NT2/D1 (cell line): ENCODE measurements around the gene SERPINB1.

Experiments used
- DNase-seq: peaks from one replicate; pipeline ENCODE4 v3.0.0-alpha.2; 2011; ENCODE audit warnings: low read depth, low spot score
- H3K27me3 ChIP-seq: 2 replicates; pipeline ENCODE4 v1.6.0; 2011; ENCODE audit warnings: mild to moderate bottlenecking; ENCODE audit not compliant: insufficient read length, insufficient read depth
- H3K36me3 ChIP-seq: 2 replicates; pipeline ENCODE4 v1.6.1; 2011; ENCODE audit warnings: mild to moderate bottlenecking, low read length, mixed read lengths; ENCODE audit not compliant: insufficient read depth, insufficient read length
- H3K4me1 ChIP-seq: 2 replicates; pipeline ENCODE4 v1.5.1; 2011; ENCODE audit not compliant: insufficient read depth, insufficient read length
- H3K4me3 ChIP-seq: 2 replicates; pipeline ENCODE4 v1.5.1; 2011; ENCODE audit warnings: low read depth; ENCODE audit not compliant: insufficient read length
- H3K9ac ChIP-seq: 2 replicates; pipeline ENCODE4 v1.6.0; 2011; ENCODE audit warnings: low read depth; ENCODE audit not compliant: insufficient read length
- H3K9me3 ChIP-seq: 2 replicates; pipeline ENCODE4 v1.5.1; 2011; ENCODE audit warnings: mild to moderate bottlenecking, low read length; ENCODE audit not compliant: insufficient read depth
- SUZ12 ChIP-seq: IDR thresholded peaks from 2 replicates; pipeline ENCODE4 v1.6.1; 2011; ENCODE audit not compliant: insufficient read length, insufficient read depth; ENCODE audit errors: extremely low read depth
- YY1 ChIP-seq: IDR thresholded peaks from 2 replicates; pipeline ENCODE4 v1.6.1; 2011; ENCODE audit not compliant: insufficient read length, insufficient read depth
- ZNF274 ChIP-seq: IDR thresholded peaks from 2 replicates; pipeline ENCODE4 v1.6.1; 2011; ENCODE audit warnings: mild to moderate bottlenecking, low read depth, low read length

SERPINB1 gene

GRCh38 chr6:2819115-2819514 is 22.5 kb downstream of the SERPINB1 start:
- no peaks in the 10 kb centered on the region for H3K4me1 ChIP-seq
- peaks cover 15% of the 10 kb centered on the region for H3K9me3 ChIP-seq
- DNase-seq = no peak
- H3K4me3 ChIP-seq = no peak overlapping the region
- H3K9ac ChIP-seq = no peak overlapping the region
- no peak for TF ChIP-seq ZNF274
- TF ChIP-seq YY1 = no peak
- H3K36me3 ChIP-seq = no peaks in the 10 kb centered on the region
- no peaks in the 10 kb centered on the region for H3K27me3 ChIP-seq

- Histone ChIP-seq H3K9me3 (peaks cover 15% of the 10 kb centered on the region), H3K9ac (no peak overlapping the region), H3K36me3 (no peaks in the 10 kb centered on the region), H3K4me3 (no peak overlapping the region), H3K4me1 (no peaks in the 10 kb centered on the region), H3K27me3 (no peaks in the 10 kb centered on the region)
- TF ChIP-seq YY1 (no peak), SUZ12 (no peak), ZNF274 (no peak)
- DNase-seq = no peak
Measured at GRCh38 chr6:2818593-2818992, 23.1 kb downstream of the SERPINB1 start.

GRCh38 chr6:2817903-2818443 is 23.7 kb downstream of the SERPINB1 start:
- TF ChIP-seq SUZ12 (no peak), YY1 (no peak), ZNF274 (no peak)
- H3K4me1 ChIP-seq = no peaks in the 10 kb centered on the region
- H3K9ac ChIP-seq = no peak overlapping the region
- DNase-seq = no peak
- H3K36me3 ChIP-seq = no peaks in the 10 kb centered on the region
- no peak overlapping the region for H3K4me3 ChIP-seq
- H3K27me3 ChIP-seq = no peaks in the 10 kb centered on the region
- H3K9me3 ChIP-seq = peaks cover 15% of the 10 kb centered on the region

- peaks cover 15% of the 10 kb centered on the region for H3K9me3 ChIP-seq
- H3K36me3 ChIP-seq = no peaks in the 10 kb centered on the region
- no peaks in the 10 kb centered on the region for H3K4me1 ChIP-seq
- TF ChIP-seq YY1 (no peak), ZNF274 (no peak), SUZ12 (no peak)
- DNase-seq = no peak
- no peak overlapping the region for H3K4me3 ChIP-seq
- H3K9ac ChIP-seq = no peak overlapping the region
- H3K27me3 ChIP-seq = no peaks in the 10 kb centered on the region
Measured at GRCh38 chr6:2816158-2816557, 25.5 kb downstream of the SERPINB1 start.

GRCh38 chr6:2812695-2813094 is 29.0 kb downstream of the SERPINB1 start:
- no peaks in the 10 kb centered on the region for H3K27me3 ChIP-seq
- H3K36me3 ChIP-seq = no peaks in the 10 kb centered on the region
- no peak overlapping the region for H3K9ac ChIP-seq
- H3K4me3 ChIP-seq = no peak overlapping the region
- no peaks in the 10 kb centered on the region for H3K4me1 ChIP-seq
- TF ChIP-seq ZNF274 (no peak), YY1 (no peak), SUZ12 (no peak)
- H3K9me3 ChIP-seq = peaks cover 15% of the 10 kb centered on the region
- DNase-seq = no peak

GRCh38 chr6:2810092-2810671 is 31.5 kb downstream of the SERPINB1 start:
- Histone ChIP-seq H3K36me3 (no peaks in the 10 kb centered on the region), H3K4me1 (no peaks in the 10 kb centered on the region), H3K9ac (no peak overlapping the region), H3K27me3 (no peaks in the 10 kb centered on the region), H3K4me3 (no peak overlapping the region), H3K9me3 (no peaks in the 10 kb centered on the region; the same call in 1 of the 2 replicates)
- no peak for TF ChIP-seq ZNF274
- no peak for TF ChIP-seq SUZ12
- no peak for TF ChIP-seq YY1
- DNase-seq = no peak

- no peak overlapping the region for H3K9ac ChIP-seq
- TF ChIP-seq SUZ12 = no peak
- TF ChIP-seq ZNF274 = no peak
- TF ChIP-seq YY1 = no peak
- H3K27me3 ChIP-seq = no peaks in the 10 kb centered on the region
- H3K36me3 ChIP-seq = no peaks in the 10 kb centered on the region
- H3K4me1 ChIP-seq = no peaks in the 10 kb centered on the region
- H3K4me3 ChIP-seq = no peak overlapping the region
- H3K9me3 ChIP-seq = no peaks in the 10 kb centered on the region
- no peak for DNase-seq
Measured at GRCh38 chr6:2809015-2809414, 32.6 kb downstream of the SERPINB1 start.
